MM.1S (cell line): ENCODE results near the gene NOD2.

Experiments used
- DNase-seq: peaks from one replicate; pipeline ENCODE4 v3.0.0-alpha.2; 2015
- H2AFZ ChIP-seq: fragments of 300-600 bp; sonication (generic); 2 replicates; pipeline ENCODE4 v1.6.0; 2016; ENCODE audit warnings: antibody characterized with exemption, low read length
- H3F3A ChIP-seq: fragments of 300-600 bp; sonication (generic); 2 replicates; pipeline ENCODE4 v1.6.1; 2016; ENCODE audit warnings: mild to moderate bottlenecking, antibody characterized with exemption, low read length, moderate library complexity, mixed read lengths; ENCODE audit not compliant: insufficient read depth
- H3K27ac ChIP-seq: fragments of 300-600 bp; sonication (generic); 2 replicates; pipeline ENCODE4 v1.5.1; 2016; ENCODE audit warnings: mild to moderate bottlenecking, low read length
- H3K27me3 ChIP-seq: fragments of 300-600 bp; sonication (generic); replicated peaks from 2 replicates; pipeline ENCODE4 v1.6.0; 2016; ENCODE audit warnings: low read length; ENCODE audit not compliant: insufficient read depth
- H3K36me3 ChIP-seq: fragments of 300-600 bp; sonication (generic); replicated peaks from 2 replicates; pipeline ENCODE4 v1.6.1; 2016; ENCODE audit warnings: mild to moderate bottlenecking, low read length, mixed read lengths; ENCODE audit not compliant: insufficient read depth
- H3K4me1 ChIP-seq: fragments of 300-600 bp; sonication (generic); 2 replicates; pipeline ENCODE4 v1.6.1; 2016; ENCODE audit warnings: low read length, mixed read lengths
- H3K4me2 ChIP-seq: fragments of 300-600 bp; sonication (generic); 2 replicates; pipeline ENCODE4 v1.6.0; 2016; ENCODE audit warnings: low read depth, low read length
- H3K4me3 ChIP-seq: fragments of 300-600 bp; sonication (generic); 2 replicates; pipeline ENCODE4 v1.5.1; 2016; ENCODE audit warnings: low read length, mixed read lengths
- H3K79me2 ChIP-seq: fragments of 300-600 bp; sonication (generic); 2 replicates; pipeline ENCODE4 v1.6.1; 2016; ENCODE audit warnings: mixed run types, low read length, mixed read lengths
- H3K9ac ChIP-seq: fragments of 300-600 bp; sonication (generic); 2 replicates; pipeline ENCODE4 v1.6.1; 2016; ENCODE audit warnings: low read length, mixed read lengths
- H3K9me2 ChIP-seq: fragments of 300-600 bp; sonication (generic); replicated peaks from 2 replicates; pipeline ENCODE4 v1.6.1; 2016; ENCODE audit warnings: mild to moderate bottlenecking, low read length, mixed read lengths; ENCODE audit not compliant: insufficient read depth
- H3K9me3 ChIP-seq: fragments of 300-600 bp; sonication (generic); replicated peaks from 2 replicates; pipeline ENCODE4 v1.6.1; 2016; ENCODE audit warnings: mild to moderate bottlenecking, low read length, mixed read lengths; ENCODE audit not compliant: insufficient read depth
- H4K20me1 ChIP-seq: fragments of 300-600 bp; sonication (generic); 2 replicates; pipeline ENCODE4 v1.6.1; 2016; ENCODE audit warnings: mild to moderate bottlenecking, low read length, moderate library complexity, mixed read lengths; ENCODE audit not compliant: insufficient read depth
- CTCF ChIP-seq: fragments of 300-600 bp; sonication (generic); IDR thresholded peaks from 2 replicates; pipeline ENCODE4 v1.5.1; 2016; ENCODE audit warnings: antibody characterized with exemption, low read length, mixed read lengths
- EZH2 ChIP-seq: fragments of 300-600 bp; sonication (generic); optimal IDR thresholded peaks from 2 replicates; pipeline ENCODE3; 2017; ENCODE audit warnings: low read depth, mild to moderate bottlenecking, antibody characterized with exemption, low read length, mixed read lengths
- EZH2phosphoT487 ChIP-seq: fragments of 300-600 bp; sonication (generic); IDR thresholded peaks from 2 replicates; pipeline ENCODE4 v1.6.1; 2018; ENCODE audit warnings: antibody characterized with exemption, low read length

The NOD2 gene

GRCh38 chr16:50709061-50709684 is 15.8 kb downstream of the NOD2 start:
- H3K4me1 ChIP-seq, result peaks cover 8% of the 10 kb centered on the region
- DNase-seq, result no peak
- H3K4me2 ChIP-seq, result no peak overlapping the region
- no peaks in the 10 kb centered on the region for H3K27me3 ChIP-seq
- H3K9me2 ChIP-seq, result no peaks in the 10 kb centered on the region
- no peaks in the 10 kb centered on the region for H3F3A ChIP-seq
- no peak overlapping the region for H3K9ac ChIP-seq
- H3K36me3 ChIP-seq, result no peaks in the 10 kb centered on the region
- H3K9me3 ChIP-seq, result no peaks in the 10 kb centered on the region
- H3K79me2 ChIP-seq, result no peaks in the 10 kb centered on the region
- TF ChIP-seq EZH2phosphoT487, result no peak
- no peak for TF ChIP-seq EZH2
- no peak for TF ChIP-seq CTCF
- H3K27ac ChIP-seq, result no peak overlapping the region
- no peak overlapping the region for H2AFZ ChIP-seq
- no peak overlapping the region for H3K4me3 ChIP-seq
- H4K20me1 ChIP-seq, result no peaks in the 10 kb centered on the region

DNA sequence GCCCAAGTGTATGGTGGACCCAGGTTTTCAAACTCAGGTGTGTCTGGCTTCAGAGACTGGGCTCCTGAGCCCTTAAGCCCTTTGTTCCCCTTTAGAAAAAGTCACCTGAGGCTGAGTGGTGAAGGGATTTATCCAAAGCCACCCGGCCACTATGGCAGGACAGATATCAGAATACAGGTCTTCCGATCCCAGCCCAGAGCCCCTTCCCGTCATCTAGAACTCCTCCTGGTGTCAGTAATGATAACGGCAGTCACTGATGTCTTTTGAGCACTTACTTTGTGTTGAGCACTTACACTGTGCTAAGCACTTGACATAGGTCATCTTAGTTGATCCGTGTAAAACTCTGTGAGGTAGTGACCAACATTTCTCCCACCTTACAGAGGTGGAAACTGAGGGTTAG is 16.6 kb downstream of the NOD2 start:
- no peak overlapping the region for H3K4me2 ChIP-seq
- H3K4me1 ChIP-seq, result peaks cover 8% of the 10 kb centered on the region
- H3F3A ChIP-seq, result no peaks in the 10 kb centered on the region

DNA sequence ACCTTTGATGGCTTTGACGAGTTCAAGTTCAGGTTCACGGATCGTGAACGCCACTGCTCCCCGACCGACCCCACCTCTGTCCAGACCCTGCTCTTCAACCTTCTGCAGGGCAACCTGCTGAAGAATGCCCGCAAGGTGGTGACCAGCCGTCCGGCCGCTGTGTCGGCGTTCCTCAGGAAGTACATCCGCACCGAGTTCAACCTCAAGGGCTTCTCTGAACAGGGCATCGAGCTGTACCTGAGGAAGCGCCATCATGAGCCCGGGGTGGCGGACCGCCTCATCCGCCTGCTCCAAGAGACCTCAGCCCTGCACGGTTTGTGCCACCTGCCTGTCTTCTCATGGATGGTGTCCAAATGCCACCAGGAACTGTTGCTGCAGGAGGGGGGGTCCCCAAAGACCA is 17.6 kb downstream of the NOD2 start:
- no peaks in the 10 kb centered on the region for H3K36me3 ChIP-seq
- H3K27ac ChIP-seq, result no peak overlapping the region
- TF ChIP-seq CTCF, result no peak
- no peak for TF ChIP-seq EZH2
- TF ChIP-seq EZH2phosphoT487, result no peak
- H4K20me1 ChIP-seq, result no peaks in the 10 kb centered on the region
- no peaks in the 10 kb centered on the region for H3K27me3 ChIP-seq
- H3K4me1 ChIP-seq, result peaks cover 8% of the 10 kb centered on the region
- H3F3A ChIP-seq, result no peaks in the 10 kb centered on the region
- H3K79me2 ChIP-seq, result no peaks in the 10 kb centered on the region
- H3K4me3 ChIP-seq, result no peak overlapping the region
- H3K4me2 ChIP-seq, result no peak overlapping the region
- H3K9ac ChIP-seq, result no peak overlapping the region
- no peak for DNase-seq
- H2AFZ ChIP-seq, result no peak overlapping the region
- H3K9me3 ChIP-seq, result no peaks in the 10 kb centered on the region
- no peaks in the 10 kb centered on the region for H3K9me2 ChIP-seq

More for the DNA sequence above, 16.6 kb downstream of the NOD2 start:
- H3K9ac ChIP-seq, result no peak overlapping the region
- H3K36me3 ChIP-seq, result no peaks in the 10 kb centered on the region
- TF ChIP-seq CTCF (no peak), EZH2 (no peak), EZH2phosphoT487 (no peak)
- H3K27me3 ChIP-seq, result no peaks in the 10 kb centered on the region
- DNase-seq, result no peak
- no peak overlapping the region for H3K27ac ChIP-seq
- H3K79me2 ChIP-seq, result no peaks in the 10 kb centered on the region
- no peaks in the 10 kb centered on the region for H3K9me2 ChIP-seq
- H4K20me1 ChIP-seq, result no peaks in the 10 kb centered on the region
- no peak overlapping the region for H2AFZ ChIP-seq
- H3K9me3 ChIP-seq, result no peaks in the 10 kb centered on the region
- H3K4me3 ChIP-seq, result no peak overlapping the region
